Measurements from ENCODE around the gene RNF144A. TPM values are rescaled to one million over a fixed set of nuclear protein-coding genes. Genes with fewer than 3 reads are reported as not detected.
A peak's percentile ranks its signal among the peaks of the same experiment; 100 is the strongest.

Gene RNF144A
- polyA plus RNA-seq, 4 donors: 1.4 to 5.0 (median 2.7) TPM

DNA sequence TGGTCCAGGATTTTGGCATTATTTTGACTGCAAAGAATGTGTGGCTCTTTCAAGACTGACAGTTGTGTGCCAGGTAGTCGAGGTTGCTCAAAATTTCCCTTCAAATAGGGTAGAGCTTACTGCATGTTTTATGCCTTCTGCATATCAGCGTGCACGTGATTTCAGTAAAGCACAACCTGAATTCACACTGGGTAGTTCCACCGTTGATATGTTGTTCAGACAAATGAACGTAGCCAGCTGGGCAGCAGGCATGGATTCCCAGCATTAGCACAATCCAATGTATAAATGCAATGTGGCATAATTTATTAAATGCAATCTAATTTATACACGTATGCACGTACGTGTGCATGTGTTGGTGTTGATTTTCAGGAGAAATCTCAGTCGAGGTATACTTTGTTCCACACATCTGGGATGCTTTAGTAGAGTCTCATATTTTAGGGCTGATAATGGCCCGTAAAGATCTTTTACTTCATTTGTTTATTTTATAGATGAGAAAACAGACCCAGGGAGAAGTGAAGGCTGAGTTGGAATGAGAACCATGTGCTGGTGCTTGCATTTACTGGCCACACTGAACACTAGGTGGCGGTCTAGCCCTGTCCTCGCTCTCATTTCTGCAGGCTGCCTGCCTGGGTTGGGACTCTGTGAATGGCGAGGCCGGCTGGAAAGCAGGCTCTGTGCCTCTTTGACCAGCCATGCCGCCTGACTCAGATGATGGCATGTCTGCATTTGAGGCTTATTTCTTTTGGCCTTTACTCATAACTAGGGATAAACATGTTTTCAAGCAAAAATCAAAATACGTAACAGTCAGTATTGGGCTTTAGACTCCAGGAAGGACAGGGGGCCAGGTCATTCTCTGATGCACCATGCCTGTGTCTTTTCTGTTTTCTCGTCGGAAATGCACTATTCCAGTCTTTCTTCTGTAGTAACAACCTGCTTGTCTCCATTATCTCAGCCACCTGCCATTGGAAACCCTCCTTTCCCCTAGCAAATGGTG lies 120.4 kb downstream of the RNF144A start:
- Histone ChIP-seq H3K4me1 (ENCODE audit: control insufficient read depth in 3 of 3, insufficient read depth in 2 of 3, low read depth in 1 of 3, low read length in 2 of 3) (no peaks in the 10 kb centered on the region), H3K4me3 (ENCODE audit: low read depth in 1 of 3, low read length in 3 of 3) (no peak overlapping the region), H3K9me3 (ENCODE audit: control insufficient read depth in 2 of 2, insufficient read depth in 1 of 2, low read depth in 1 of 2, low read length in 1 of 2) (no peaks in the 10 kb centered on the region), H3K27me3 (ENCODE audit: control insufficient read depth in 3 of 3, insufficient read depth in 3 of 3, low read length in 3 of 3) (no peaks in the 10 kb centered on the region), H3K27ac (ENCODE audit: low read depth in 1 of 3, low read length in 2 of 3) (no peak overlapping the region), H3K36me3 (ENCODE audit: control insufficient read depth in 3 of 3, insufficient read depth in 2 of 3, low read depth in 1 of 3, low read length in 3 of 3) (peaks cover 0 to 15% (median 8%) of the 10 kb centered on the region in 3 donors)
- FAIRE-seq (no peak), DNase-seq (peak; percentile 67 to 77)
- 62 to 65% (median 62%) methylated on average over 18 of the region's 18 CpGs for WGBS, 3 donors

GRCh38 chr2:7040547-7040946 lies 123.3 kb downstream of the RNF144A start:
- FAIRE-seq (no peak), DNase-seq (no peak)
- no peaks in the 10 kb centered on the region for H3K9me3 ChIP-seq (ENCODE audit: control insufficient read depth in 2 of 2, insufficient read depth in 1 of 2, low read depth in 1 of 2, low read length in 1 of 2)
- H3K27ac ChIP-seq (ENCODE audit: low read depth in 1 of 3, low read length in 2 of 3): no peak overlapping the region
- H3K27me3 ChIP-seq (ENCODE audit: control insufficient read depth in 3 of 3, insufficient read depth in 3 of 3, low read length in 3 of 3): no peaks in the 10 kb centered on the region
- 85 to 93% (median 91%) methylated on average over 8 of the region's 8 CpGs for WGBS, 3 donors
- H3K4me1 ChIP-seq (ENCODE audit: control insufficient read depth in 3 of 3, insufficient read depth in 2 of 3, low read depth in 1 of 3, low read length in 2 of 3): no peaks in the 10 kb centered on the region
- H3K4me3 ChIP-seq (ENCODE audit: low read depth in 1 of 3, low read length in 3 of 3): no peak overlapping the region
- H3K36me3 ChIP-seq (ENCODE audit: control insufficient read depth in 3 of 3, insufficient read depth in 2 of 3, low read depth in 1 of 3, low read length in 3 of 3): peaks cover 0 to 12% (median 8%) of the 10 kb centered on the region in 3 donors

- Histone ChIP-seq H3K4me1 (ENCODE audit: control insufficient read depth in 3 of 3, insufficient read depth in 2 of 3, low read depth in 1 of 3, low read length in 2 of 3) (no peaks in the 10 kb centered on the region), H3K27ac (ENCODE audit: low read depth in 1 of 3, low read length in 2 of 3) (no peak overlapping the region), H3K27me3 (ENCODE audit: control insufficient read depth in 3 of 3, insufficient read depth in 3 of 3, low read length in 3 of 3) (no peaks in the 10 kb centered on the region), H3K9me3 (ENCODE audit: control insufficient read depth in 2 of 2, insufficient read depth in 1 of 2, low read depth in 1 of 2, low read length in 1 of 2) (no peaks in the 10 kb centered on the region), H3K4me3 (ENCODE audit: low read depth in 1 of 3, low read length in 3 of 3) (no peak overlapping the region), H3K36me3 (ENCODE audit: control insufficient read depth in 3 of 3, insufficient read depth in 2 of 3, low read depth in 1 of 3, low read length in 3 of 3) (peaks cover 0 to 12% (median 4%) of the 10 kb centered on the region in 3 donors)
- 92 to 96% (median 93%) methylated on average over 7 of the region's 7 CpGs for WGBS, 3 donors
- FAIRE-seq (no peak), DNase-seq (no peak)
These were observed 124.2 kb downstream of the RNF144A start for GRCh38 chr2:7041421-7041820.

DNA sequence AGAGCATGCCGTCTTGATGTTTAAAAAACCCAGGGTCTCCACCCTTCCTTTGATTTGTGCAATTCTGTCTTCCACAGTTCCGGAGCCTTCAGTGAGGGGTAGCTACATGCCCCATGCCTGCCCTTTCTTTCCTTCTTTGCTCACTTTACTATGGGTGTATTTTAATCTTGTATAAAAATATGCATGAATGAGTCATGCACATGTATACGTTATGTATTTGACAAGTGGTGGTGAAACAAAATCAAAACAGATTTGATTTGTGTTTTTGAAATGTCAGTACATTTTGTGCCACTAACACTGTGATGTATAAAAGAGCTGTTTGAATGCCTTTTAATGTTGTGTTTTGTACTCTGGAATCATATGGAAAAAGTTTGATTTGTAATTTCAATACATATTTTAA lies 126.5 kb downstream of the RNF144A start:
- no peak overlapping the region for H3K27ac ChIP-seq (ENCODE audit: low read depth in 1 of 3, low read length in 2 of 3)
- H3K27me3 ChIP-seq (ENCODE audit: control insufficient read depth in 3 of 3, insufficient read depth in 3 of 3, low read length in 3 of 3): no peaks in the 10 kb centered on the region
- no peak overlapping the region for H3K4me3 ChIP-seq (ENCODE audit: low read depth in 1 of 3, low read length in 3 of 3)
- WGBS, 3 donors: 79 to 90% (median 84%) methylated on average over 3 of the region's 3 CpGs
- DNase-seq (no peak), FAIRE-seq (no peak)
- H3K9me3 ChIP-seq (ENCODE audit: control insufficient read depth in 2 of 2, insufficient read depth in 1 of 2, low read depth in 1 of 2, low read length in 1 of 2): no peaks in the 10 kb centered on the region
- peaks cover 0 to 12% (median 4%) of the 10 kb centered on the region in 3 donors for H3K36me3 ChIP-seq (ENCODE audit: control insufficient read depth in 3 of 3, insufficient read depth in 2 of 3, low read depth in 1 of 3, low read length in 3 of 3)
- H3K4me1 ChIP-seq (ENCODE audit: control insufficient read depth in 3 of 3, insufficient read depth in 2 of 3, low read depth in 1 of 3, low read length in 2 of 3): no peaks in the 10 kb centered on the region

DNA sequence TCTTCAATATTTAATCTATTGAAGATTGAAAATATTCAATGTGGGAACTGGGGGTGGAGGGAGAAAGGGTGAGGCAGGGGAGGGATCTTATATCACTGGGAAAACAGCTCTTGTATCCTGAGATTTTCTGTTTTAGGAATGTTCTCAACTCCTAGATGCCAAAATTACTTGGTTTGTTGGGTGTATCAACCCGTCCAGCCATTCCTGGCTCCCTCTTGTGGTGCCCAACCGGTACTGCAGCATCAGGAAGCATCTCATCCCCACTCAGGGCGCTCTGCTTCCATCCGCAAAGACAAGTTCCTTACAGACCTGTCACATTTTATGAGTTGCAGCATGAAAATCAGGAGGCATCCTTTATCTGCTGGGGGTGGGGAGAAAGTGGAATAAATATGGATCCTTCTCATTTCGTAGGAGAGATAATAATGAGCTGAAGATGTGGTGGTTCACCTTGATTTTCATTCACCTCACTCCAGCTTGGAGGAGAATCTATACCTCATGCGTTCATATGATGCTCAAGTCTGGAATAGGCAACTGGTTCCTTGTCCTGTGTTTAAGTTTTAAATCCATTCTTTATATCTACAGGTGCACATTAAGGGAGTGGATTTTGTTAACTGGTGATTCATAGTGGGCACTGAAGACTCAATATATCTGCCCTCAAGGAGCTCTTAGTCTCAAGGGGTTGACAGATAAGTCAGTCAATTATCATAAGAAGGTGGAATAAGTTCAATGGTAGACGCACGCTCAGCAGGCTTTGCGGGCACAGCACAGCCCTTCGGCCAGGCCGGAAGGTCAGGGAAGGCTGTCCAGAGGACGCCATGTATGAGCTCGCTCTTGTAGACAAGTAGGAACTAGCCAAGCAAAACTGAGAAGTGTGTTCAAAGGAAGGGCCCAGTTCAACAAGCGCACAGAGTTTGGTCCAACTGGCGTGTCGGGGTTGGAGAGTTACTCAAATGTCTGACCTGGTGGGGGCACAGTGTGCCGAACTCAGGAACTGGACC lies 127.3 kb downstream of the RNF144A start:
- Histone ChIP-seq H3K4me3 (ENCODE audit: low read depth in 1 of 3, low read length in 3 of 3) (no peak overlapping the region), H3K27ac (ENCODE audit: low read depth in 1 of 3, low read length in 2 of 3) (no peak overlapping the region), H3K9me3 (ENCODE audit: control insufficient read depth in 2 of 2, insufficient read depth in 1 of 2, low read depth in 1 of 2, low read length in 1 of 2) (no peaks in the 10 kb centered on the region), H3K4me1 (ENCODE audit: control insufficient read depth in 3 of 3, insufficient read depth in 2 of 3, low read depth in 1 of 3, low read length in 2 of 3) (no peaks in the 10 kb centered on the region), H3K27me3 (ENCODE audit: control insufficient read depth in 3 of 3, insufficient read depth in 3 of 3, low read length in 3 of 3) (no peaks in the 10 kb centered on the region), H3K36me3 (ENCODE audit: control insufficient read depth in 3 of 3, insufficient read depth in 2 of 3, low read depth in 1 of 3, low read length in 3 of 3) (peaks cover 0 to 10% (median 4%) of the 10 kb centered on the region in 3 donors)
- DNase-seq (peak; percentile 54 to 63), FAIRE-seq (no peak)
- WGBS, 3 donors: 72 to 79% (median 78%) methylated on average over 17 of the region's 17 CpGs

GRCh38 chr2:7045601-7046590 lies 128.7 kb downstream of the RNF144A start:
- 80 to 84% (median 83%) methylated on average over 15 of the region's 15 CpGs for WGBS, 3 donors
- no peak overlapping the region for H3K27ac ChIP-seq (ENCODE audit: low read depth in 1 of 3, low read length in 2 of 3)
- no peaks in the 10 kb centered on the region for H3K27me3 ChIP-seq (ENCODE audit: control insufficient read depth in 3 of 3, insufficient read depth in 3 of 3, low read length in 3 of 3)
- H3K36me3 ChIP-seq (ENCODE audit: control insufficient read depth in 3 of 3, insufficient read depth in 2 of 3, low read depth in 1 of 3, low read length in 3 of 3): peaks cover 0 to 7% (median 0%) of the 10 kb centered on the region in 3 donors
- no peak overlapping the region for H3K4me3 ChIP-seq (ENCODE audit: low read depth in 1 of 3, low read length in 3 of 3)
- no peak for DNase-seq
- H3K9me3 ChIP-seq (ENCODE audit: control insufficient read depth in 2 of 2, insufficient read depth in 1 of 2, low read depth in 1 of 2, low read length in 1 of 2): no peaks in the 10 kb centered on the region
- H3K4me1 ChIP-seq (ENCODE audit: control insufficient read depth in 3 of 3, insufficient read depth in 2 of 3, low read depth in 1 of 3, low read length in 2 of 3): no peaks in the 10 kb centered on the region
- no peak for FAIRE-seq

DNA sequence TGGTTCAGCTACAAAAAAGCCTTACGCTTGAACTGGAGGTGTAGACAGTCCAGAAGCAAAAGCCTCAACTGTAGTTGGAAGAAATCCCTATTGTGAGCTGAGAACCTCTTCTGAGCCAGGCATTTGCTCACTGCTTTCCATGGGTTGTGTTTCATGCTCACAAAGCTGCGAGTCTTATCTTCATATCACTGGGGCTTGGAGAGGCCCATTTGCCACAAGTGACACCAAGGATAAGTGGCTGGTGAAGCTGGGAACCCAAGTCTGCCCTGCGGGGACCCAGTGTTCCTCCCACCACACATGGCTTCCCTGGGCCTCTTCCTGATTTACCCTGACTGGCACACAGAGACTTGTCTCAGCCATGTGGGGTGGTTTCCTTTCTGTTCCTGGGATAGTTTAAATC lies 130.4 kb downstream of the RNF144A start:
- H3K9me3 ChIP-seq (ENCODE audit: control insufficient read depth in 2 of 2, insufficient read depth in 1 of 2, low read depth in 1 of 2, low read length in 1 of 2): no peaks in the 10 kb centered on the region
- H3K36me3 ChIP-seq (ENCODE audit: control insufficient read depth in 3 of 3, insufficient read depth in 2 of 3, low read depth in 1 of 3, low read length in 3 of 3): peaks cover 0 to 7% (median 0%) of the 10 kb centered on the region in 3 donors
- WGBS, 3 donors: 56 to 77% (median 69%) methylated on average over 3 of the region's 3 CpGs
- no peaks in the 10 kb centered on the region for H3K27me3 ChIP-seq (ENCODE audit: control insufficient read depth in 3 of 3, insufficient read depth in 3 of 3, low read length in 3 of 3)
- no peak for FAIRE-seq
- no peak overlapping the region for H3K27ac ChIP-seq (ENCODE audit: low read depth in 1 of 3, low read length in 2 of 3)
- DNase-seq: no peak
- H3K4me1 ChIP-seq (ENCODE audit: control insufficient read depth in 3 of 3, insufficient read depth in 2 of 3, low read depth in 1 of 3, low read length in 2 of 3): no peaks in the 10 kb centered on the region
- H3K4me3 ChIP-seq (ENCODE audit: low read depth in 1 of 3, low read length in 3 of 3): no peak overlapping the region

Data from small intestine (tissue), 7 donors.